ENCODE results near the gene TIGAR.

The TIGAR gene

DNA sequence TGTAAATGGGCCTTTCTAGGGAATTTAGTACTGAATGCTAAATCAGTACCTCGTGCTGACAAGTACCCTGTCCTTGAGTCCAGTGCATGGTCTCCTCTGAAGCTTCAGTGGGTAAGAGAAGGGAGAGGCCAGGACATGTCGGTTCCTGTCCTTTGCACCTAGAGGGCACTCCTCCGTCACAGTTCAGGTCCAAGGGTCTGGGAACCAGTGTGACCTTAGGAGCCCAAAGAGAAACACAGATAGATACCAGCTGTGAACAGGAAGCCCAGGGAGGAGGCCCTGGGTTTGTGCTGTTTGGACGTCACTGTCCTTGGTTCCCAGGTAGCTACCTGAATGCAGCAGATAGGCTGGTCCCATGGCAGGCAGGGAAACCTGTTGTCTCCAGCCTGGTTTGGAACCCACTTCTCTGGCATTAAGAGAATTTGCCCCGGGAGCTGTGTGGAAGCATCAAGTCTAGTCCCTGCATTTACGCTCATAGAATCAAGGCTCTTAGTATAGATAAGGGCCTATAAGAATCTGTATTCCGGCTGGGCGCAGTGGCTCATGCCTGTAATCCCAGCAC, 62.4 kb downstream of the TIGAR start:
- H3K4me2 ChIP-seq (ENCODE audit: low read depth, low read length, poor library complexity, severe bottlenecking) = no peak overlapping the region
- H3K27me3 ChIP-seq (ENCODE audit: insufficient read depth, low read length, poor library complexity, severe bottlenecking) = no peaks in the 10 kb centered on the region
- no peaks in the 10 kb centered on the region for H3K9me3 ChIP-seq (ENCODE audit: insufficient read depth, low read depth, low read length)
- H3K9me2 ChIP-seq (replicated peaks; ENCODE audit: low read depth, low read length) = no peaks in the 10 kb centered on the region
- H3K4me3 ChIP-seq (ENCODE audit: low read length, poor library complexity, severe bottlenecking) = no peak overlapping the region
- no peaks in the 10 kb centered on the region for H3K36me3 ChIP-seq (ENCODE audit: insufficient read depth, low read length)
- no peaks in the 10 kb centered on the region for H3K79me2 ChIP-seq (ENCODE audit: insufficient read depth, low read length)
- no peak overlapping the region for H3K9ac ChIP-seq (ENCODE audit: low read depth, low read length, poor library complexity, severe bottlenecking)
- H4K20me1 ChIP-seq (ENCODE audit: insufficient read depth, low read length, poor library complexity, severe bottlenecking) = no peaks in the 10 kb centered on the region
- H3F3A ChIP-seq (ENCODE audit: low read depth) = no peaks in the 10 kb centered on the region
- H2AFZ ChIP-seq (ENCODE audit: low read length) = no peak overlapping the region; the same call in 1 of the 2 replicates
- TF ChIP-seq, protein P1, sequence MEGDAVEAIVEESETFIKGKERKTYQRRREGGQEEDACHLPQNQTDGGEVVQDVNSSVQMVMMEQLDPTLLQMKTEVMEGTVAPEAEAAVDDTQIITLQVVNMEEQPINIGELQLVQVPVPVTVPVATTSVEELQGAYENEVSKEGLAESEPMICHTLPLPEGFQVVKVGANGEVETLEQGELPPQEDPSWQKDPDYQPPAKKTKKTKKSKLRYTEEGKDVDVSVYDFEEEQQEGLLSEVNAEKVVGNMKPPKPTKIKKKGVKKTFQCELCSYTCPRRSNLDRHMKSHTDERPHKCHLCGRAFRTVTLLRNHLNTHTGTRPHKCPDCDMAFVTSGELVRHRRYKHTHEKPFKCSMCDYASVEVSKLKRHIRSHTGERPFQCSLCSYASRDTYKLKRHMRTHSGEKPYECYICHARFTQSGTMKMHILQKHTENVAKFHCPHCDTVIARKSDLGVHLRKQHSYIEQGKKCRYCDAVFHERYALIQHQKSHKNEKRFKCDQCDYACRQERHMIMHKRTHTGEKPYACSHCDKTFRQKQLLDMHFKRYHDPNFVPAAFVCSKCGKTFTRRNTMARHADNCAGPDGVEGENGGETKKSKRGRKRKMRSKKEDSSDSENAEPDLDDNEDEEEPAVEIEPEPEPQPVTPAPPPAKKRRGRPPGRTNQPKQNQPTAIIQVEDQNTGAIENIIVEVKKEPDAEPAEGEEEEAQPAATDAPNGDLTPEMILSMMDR (conservative IDR thresholded peaks at IDR 0.05; ENCODE audit: low read length) = peak; percentile 53
- TF ChIP-seq EZH2phosphoT487 (IDR thresholded peaks at IDR 0.05; ENCODE audit: borderline replicate concordance) = no peak
- no peaks in the 10 kb centered on the region for H3K4me1 ChIP-seq (ENCODE audit: insufficient read depth, low read length, poor library complexity, severe bottlenecking)

DNA sequence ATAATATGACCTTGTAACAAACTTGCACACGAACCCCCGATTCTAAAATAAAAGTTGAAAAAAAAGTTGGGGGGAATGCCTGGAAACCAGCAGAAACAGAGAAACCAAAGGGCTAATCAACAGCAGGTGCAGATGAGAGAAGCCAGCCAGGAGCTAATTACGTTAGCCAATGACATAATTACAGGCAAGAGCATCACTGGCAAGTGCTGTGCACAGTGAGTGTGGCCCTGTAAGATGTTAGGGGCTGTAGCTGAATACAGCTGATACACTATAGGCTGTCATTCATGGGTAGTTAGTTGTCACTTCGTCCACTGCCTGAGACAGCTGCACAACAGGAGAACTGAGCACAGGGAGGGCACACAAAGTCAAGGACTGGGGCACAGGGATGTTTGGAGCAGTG, 65.8 kb downstream of the TIGAR start:
- no peaks in the 10 kb centered on the region for H3K9me3 ChIP-seq (ENCODE audit: insufficient read depth, low read depth, low read length)
- no peak overlapping the region for H2AFZ ChIP-seq (ENCODE audit: low read length)
- H3K36me3 ChIP-seq (ENCODE audit: insufficient read depth, low read length) = no peaks in the 10 kb centered on the region
- no peaks in the 10 kb centered on the region for H3K27me3 ChIP-seq (ENCODE audit: insufficient read depth, low read length, poor library complexity, severe bottlenecking)
- no peaks in the 10 kb centered on the region for H3K4me1 ChIP-seq (ENCODE audit: insufficient read depth, low read length, poor library complexity, severe bottlenecking)
- H3K9me2 ChIP-seq (replicated peaks; ENCODE audit: low read depth, low read length) = no peaks in the 10 kb centered on the region
- H4K20me1 ChIP-seq (ENCODE audit: insufficient read depth, low read length, poor library complexity, severe bottlenecking) = no peaks in the 10 kb centered on the region
- no peak overlapping the region for H3K4me3 ChIP-seq (ENCODE audit: low read length, poor library complexity, severe bottlenecking)
- H3F3A ChIP-seq (ENCODE audit: low read depth) = no peaks in the 10 kb centered on the region
- H3K79me2 ChIP-seq (ENCODE audit: insufficient read depth, low read length) = no peaks in the 10 kb centered on the region
- H3K4me2 ChIP-seq (ENCODE audit: low read depth, low read length, poor library complexity, severe bottlenecking) = no peak overlapping the region
- TF ChIP-seq, protein P1 (conservative IDR thresholded peaks at IDR 0.05; ENCODE audit: low read length) = no peak
- TF ChIP-seq EZH2phosphoT487 (IDR thresholded peaks at IDR 0.05; ENCODE audit: borderline replicate concordance) = no peak
- no peak overlapping the region for H3K9ac ChIP-seq (ENCODE audit: low read depth, low read length, poor library complexity, severe bottlenecking)

DNA sequence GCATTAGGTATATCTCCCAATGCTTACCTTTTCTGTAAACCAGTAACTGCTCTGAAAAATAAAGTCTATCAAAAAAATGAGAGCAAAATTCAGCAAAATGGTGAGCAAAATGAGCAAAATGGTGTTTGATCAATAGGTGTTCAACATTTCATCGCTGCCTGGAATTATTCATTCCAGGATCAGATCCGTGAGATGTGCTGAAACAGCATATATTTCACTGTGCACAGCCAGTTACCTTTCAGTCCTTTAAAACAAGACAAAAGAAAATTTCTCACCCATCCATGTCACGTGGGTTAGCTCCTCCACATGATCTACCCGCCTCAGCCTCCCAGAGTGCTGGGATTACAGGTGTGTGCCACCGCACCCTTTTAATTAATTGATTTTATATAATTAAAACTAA, 66.6 kb downstream of the TIGAR start:
- Histone ChIP-seq H3K4me3 (ENCODE audit: low read length, poor library complexity, severe bottlenecking) (no peak overlapping the region), H3K9me2 (replicated peaks; ENCODE audit: low read depth, low read length) (no peaks in the 10 kb centered on the region), H3K4me2 (ENCODE audit: low read depth, low read length, poor library complexity, severe bottlenecking) (no peak overlapping the region), H4K20me1 (ENCODE audit: insufficient read depth, low read length, poor library complexity, severe bottlenecking) (no peaks in the 10 kb centered on the region), H3K27me3 (ENCODE audit: insufficient read depth, low read length, poor library complexity, severe bottlenecking) (no peaks in the 10 kb centered on the region), H3K4me1 (ENCODE audit: insufficient read depth, low read length, poor library complexity, severe bottlenecking) (no peaks in the 10 kb centered on the region), H3K9me3 (ENCODE audit: insufficient read depth, low read depth, low read length) (no peaks in the 10 kb centered on the region), H3K36me3 (ENCODE audit: insufficient read depth, low read length) (no peaks in the 10 kb centered on the region), H3F3A (ENCODE audit: low read depth) (no peaks in the 10 kb centered on the region), H3K79me2 (ENCODE audit: insufficient read depth, low read length) (no peaks in the 10 kb centered on the region), H2AFZ (ENCODE audit: low read length) (no peak overlapping the region), H3K9ac (ENCODE audit: low read depth, low read length, poor library complexity, severe bottlenecking) (no peak overlapping the region)
- TF ChIP-seq, protein P1 (conservative IDR thresholded peaks at IDR 0.05; ENCODE audit: low read length) = no peak
- no peak for TF ChIP-seq EZH2phosphoT487 (IDR thresholded peaks at IDR 0.05; ENCODE audit: borderline replicate concordance)
